ENCODE results near the gene ARL13A. TPM values are rescaled to one million over a fixed set of nuclear protein-coding genes. Genes with fewer than 3 reads are reported as not detected.
"Not testable (repeated sequence)": the region's sequence is repeated elsewhere in the genome, so short reads cannot be mapped to it uniquely, and the experiment has no call there.

The ARL13A gene
- total and polyA plus RNA-seq, 5 experiments from 2014 or later: not detected

DNA sequence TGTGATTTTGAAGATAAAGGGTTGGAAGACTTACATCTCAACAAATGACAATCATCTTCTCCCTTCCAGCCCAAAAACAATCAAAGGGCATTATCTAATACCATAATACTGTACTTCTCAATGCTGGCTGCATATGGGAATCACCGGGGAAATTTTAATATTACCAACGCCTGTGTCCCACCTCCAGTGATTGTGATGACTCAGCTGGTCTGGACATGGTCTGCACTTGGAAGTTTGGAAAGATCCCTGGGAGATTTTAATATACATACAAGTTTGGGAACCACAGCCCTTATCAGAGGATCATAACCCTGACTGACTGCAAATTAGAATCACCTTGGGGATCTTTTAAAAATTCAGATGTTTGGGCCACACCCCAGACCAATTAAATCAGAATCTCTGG is 29.9 kb downstream of the ARL13A start:
- Mint-ChIP-seq H3K27ac (no peak overlapping the region), H3K9me3 (no peaks in the 10 kb centered on the region), H3K36me3 (peaks cover 0 to 59% (median 2%) of the 10 kb centered on the region in 3 donors), H3K27me3 (no peaks in the 10 kb centered on the region), H3K4me1 (no peaks in the 10 kb centered on the region), H3K4me3 (no peak overlapping the region)
- DNase-seq: no peak
- no peak for ATAC-seq
- POLR2A ChIA-PET: no interaction called here

DNA sequence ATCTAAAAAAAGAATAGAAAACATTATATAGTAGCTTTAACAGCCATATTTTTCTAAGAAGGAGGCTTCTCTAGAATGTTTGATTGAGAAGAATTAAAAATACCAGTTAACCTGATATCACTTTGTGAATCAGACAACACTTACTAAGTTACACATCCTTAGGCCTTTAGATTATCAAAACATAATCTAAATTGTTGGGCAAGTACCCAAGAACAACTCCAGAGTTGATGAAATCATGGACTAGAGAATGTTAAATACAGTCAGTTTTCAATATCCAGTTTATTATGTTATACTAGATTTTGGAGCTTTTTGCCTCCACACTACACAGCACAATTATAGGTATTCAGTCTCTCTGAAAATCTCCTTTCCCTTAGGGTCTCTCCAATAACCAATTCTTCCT is 39.6 kb downstream of the ARL13A start:
- Mint-ChIP-seq H3K27ac (no peak overlapping the region), H3K4me1 (peaks cover 0 to 1% (median 0%) of the 10 kb centered on the region in 4 donors), H3K36me3 (peaks cover 0 to 68% (median 11%) of the 10 kb centered on the region in 3 donors), H3K27me3 (no peaks in the 10 kb centered on the region), H3K4me3 (no peak overlapping the region), H3K9me3 (no peaks in the 10 kb centered on the region)
- POLR2A ChIA-PET: no interaction called here
- no peak for DNase-seq
- no peak for ATAC-seq

DNA sequence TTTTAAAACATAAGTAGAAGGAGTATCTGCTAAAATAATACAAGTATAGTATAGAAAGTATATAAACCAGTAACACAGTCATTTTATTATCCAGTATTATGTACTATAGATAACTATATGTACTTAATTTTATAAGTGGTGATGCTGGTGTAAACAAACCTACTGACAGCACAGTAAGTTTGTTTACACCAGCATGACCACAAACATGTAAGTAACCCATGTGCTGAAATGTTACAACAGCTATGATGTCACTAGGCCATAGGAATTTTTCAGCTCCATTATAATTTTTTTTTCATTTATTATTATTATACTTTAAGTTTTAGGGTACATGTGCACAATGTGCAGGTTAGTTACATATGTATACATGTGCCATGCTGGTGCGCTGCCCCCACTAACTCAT is 42.5 kb downstream of the ARL13A start:
- H3K4me1 Mint-ChIP-seq, H3K27me3 Mint-ChIP-seq, H3K9me3 Mint-ChIP-seq, ATAC-seq, H3K4me3 Mint-ChIP-seq, POLR2A ChIA-PET, H3K27ac Mint-ChIP-seq, DNase-seq: not testable (repeated sequence)
- peaks cover under 1 to 64% (median 16%) of the 10 kb centered on the region in 3 donors for H3K36me3 Mint-ChIP-seq

DNA sequence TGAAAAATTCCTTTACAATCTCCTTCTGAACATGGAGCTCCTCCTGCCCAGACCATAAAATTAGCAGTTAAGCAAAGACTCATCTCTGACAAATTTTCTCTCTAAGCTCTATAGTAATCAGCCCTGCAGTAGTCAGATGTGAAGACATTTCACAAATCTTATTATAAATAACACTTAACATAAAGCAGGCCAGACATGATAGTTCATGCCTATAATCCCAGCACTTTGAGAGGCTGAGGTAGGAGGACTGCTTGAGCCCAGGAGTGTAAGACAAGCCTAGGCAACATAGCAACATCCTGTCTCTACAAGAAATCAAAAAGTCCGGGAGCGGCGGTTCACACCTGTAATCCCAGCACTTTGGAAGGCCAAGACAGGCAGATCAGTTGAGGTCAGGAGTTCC is 52.5 kb downstream of the ARL13A start:
- Mint-ChIP-seq H3K36me3 (peaks cover 12 to 79% (median 18%) of the 10 kb centered on the region in 3 donors), H3K27me3 (no peaks in the 10 kb centered on the region), H3K9me3 (no peaks in the 10 kb centered on the region), H3K27ac (no peak overlapping the region), H3K4me3 (no peak overlapping the region), H3K4me1 (peaks cover 3 to 10% (median 6%) of the 10 kb centered on the region in 4 donors)
- ATAC-seq (no peak), DNase-seq (no peak)
- POLR2A ChIA-PET: no interaction called here

DNA sequence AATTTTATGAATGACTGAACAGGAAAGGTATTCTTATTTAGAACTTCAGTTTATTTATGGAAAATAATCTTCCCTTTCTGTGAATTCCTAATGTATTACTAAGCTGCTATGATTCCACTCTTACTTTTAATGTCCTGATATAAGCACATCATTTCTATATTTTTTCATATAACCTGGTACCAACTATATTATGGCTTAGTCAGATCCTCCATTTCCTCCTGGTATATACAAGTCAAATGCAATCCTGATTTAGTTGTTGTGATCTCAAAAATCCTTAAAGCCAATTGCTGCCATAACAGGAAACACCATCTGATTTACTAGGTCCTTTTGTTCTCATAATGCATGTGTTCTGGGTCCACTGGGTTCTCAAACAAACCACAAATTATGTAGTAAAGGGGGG is 55.6 kb downstream of the ARL13A start:
- POLR2A ChIA-PET: no interaction called here
- peaks cover 16 to 83% (median 29%) of the 10 kb centered on the region in 3 donors for H3K36me3 Mint-ChIP-seq
- H3K4me1 Mint-ChIP-seq: peaks cover 12 to 22% (median 17%) of the 10 kb centered on the region in 4 donors
- H3K9me3 Mint-ChIP-seq: no peaks in the 10 kb centered on the region
- peak overlapping the region in 1 of 10 donors; percentile 63 for H3K27ac Mint-ChIP-seq
- no peak overlapping the region for H3K4me3 Mint-ChIP-seq
- H3K27me3 Mint-ChIP-seq: no peaks in the 10 kb centered on the region
- DNase-seq (no peak), ATAC-seq (no peak)

DNA sequence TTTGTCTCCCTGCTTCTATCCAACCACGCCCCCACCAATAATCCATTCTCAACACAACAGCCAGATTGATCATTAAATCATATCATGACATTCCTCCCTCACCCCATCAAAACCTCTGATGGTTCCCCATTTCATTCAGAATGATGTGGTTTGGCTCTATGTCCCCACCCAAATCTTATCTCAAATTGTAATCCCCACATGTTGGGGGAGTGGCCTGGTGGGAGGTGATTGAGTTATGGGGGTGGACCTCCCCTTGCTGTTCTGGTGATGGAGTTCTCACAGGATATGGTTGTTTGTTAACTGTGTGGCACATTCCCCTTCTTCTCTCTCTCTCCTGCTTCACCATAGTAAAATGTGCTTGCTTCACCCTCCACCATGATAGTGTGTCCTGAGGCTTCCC is 59.1 kb downstream of the ARL13A start:
- peaks cover 8 to 77% (median 19%) of the 10 kb centered on the region in 3 donors for H3K36me3 Mint-ChIP-seq
- peak overlapping the region in 4 of 10 donors; percentile 1 to 46 (median 38) for H3K27ac Mint-ChIP-seq
- ATAC-seq (no peak), DNase-seq (no peak)
- peaks cover 11 to 20% (median 17%) of the 10 kb centered on the region in 4 donors for H3K4me1 Mint-ChIP-seq
- POLR2A ChIA-PET: no interaction called here
- no peaks in the 10 kb centered on the region for H3K9me3 Mint-ChIP-seq
- no peaks in the 10 kb centered on the region for H3K27me3 Mint-ChIP-seq
- H3K4me3 Mint-ChIP-seq: peak overlapping the region in 1 of 10 donors; percentile 39

DNA sequence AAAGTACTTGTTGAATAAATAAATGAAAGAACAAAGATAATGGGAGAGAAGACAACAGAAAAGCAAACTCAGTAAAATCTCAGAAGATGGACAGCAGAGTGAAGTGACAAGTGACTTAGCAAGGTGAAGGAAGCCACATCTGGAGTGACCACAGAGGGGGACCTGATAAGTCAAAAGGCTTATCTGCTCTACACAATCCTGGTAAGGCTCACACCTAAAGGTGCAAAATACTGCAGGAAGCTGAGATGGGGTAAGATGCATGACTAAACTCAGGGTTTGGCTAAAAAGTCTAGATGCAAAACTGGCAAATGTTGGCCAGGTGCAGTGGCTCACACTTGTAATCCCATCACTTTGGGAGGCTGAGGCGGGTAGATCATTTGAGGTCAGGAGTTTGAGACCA is 60.2 kb downstream of the ARL13A start:
- peaks cover 8 to 80% (median 19%) of the 10 kb centered on the region in 3 donors for H3K36me3 Mint-ChIP-seq
- H3K27ac Mint-ChIP-seq: peak overlapping the region in 1 of 10 donors; percentile 25

DNA sequence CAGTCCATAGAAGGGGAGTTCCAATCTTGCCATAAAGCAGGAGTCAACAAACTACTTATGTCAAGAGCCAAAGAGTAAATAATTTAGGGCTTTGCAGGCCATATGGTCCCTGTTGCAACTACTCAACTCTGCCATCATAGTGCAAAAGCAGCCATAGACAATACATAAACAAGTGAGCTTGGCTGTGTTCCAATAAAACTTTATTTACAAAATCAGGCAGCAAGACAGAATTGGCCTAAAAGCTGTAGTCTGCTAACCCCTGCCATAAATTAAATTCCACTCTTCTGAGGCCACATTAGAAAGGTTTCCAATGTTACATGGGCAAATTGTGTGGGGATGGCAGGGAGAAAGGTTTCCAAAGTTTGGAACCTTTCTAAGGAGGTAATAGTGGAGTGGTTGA is 67.7 kb downstream of the ARL13A start:
- H3K27me3 Mint-ChIP-seq: no peaks in the 10 kb centered on the region
- ATAC-seq: no peak
- no peaks in the 10 kb centered on the region for H3K9me3 Mint-ChIP-seq
- no peak overlapping the region for H3K4me3 Mint-ChIP-seq
- POLR2A ChIA-PET: no interaction called here
- peaks cover 4 to 75% (median 5%) of the 10 kb centered on the region in 3 donors for H3K36me3 Mint-ChIP-seq
- H3K4me1 Mint-ChIP-seq: peaks cover 0 to 9% (median 0%) of the 10 kb centered on the region in 4 donors
- peak overlapping the region in 3 of 10 donors; percentile 6 to 55 (median 31) for H3K27ac Mint-ChIP-seq
- no peak for DNase-seq

More for the DNA sequence above, 60.2 kb downstream of the ARL13A start:
- POLR2A ChIA-PET: no interaction called here
- DNase-seq (no peak), ATAC-seq (no peak)
- H3K4me3 Mint-ChIP-seq: no peak overlapping the region
- no peaks in the 10 kb centered on the region for H3K27me3 Mint-ChIP-seq
- H3K4me1 Mint-ChIP-seq: peaks cover 11 to 20% (median 17%) of the 10 kb centered on the region in 4 donors
- H3K9me3 Mint-ChIP-seq: no peaks in the 10 kb centered on the region

DNA sequence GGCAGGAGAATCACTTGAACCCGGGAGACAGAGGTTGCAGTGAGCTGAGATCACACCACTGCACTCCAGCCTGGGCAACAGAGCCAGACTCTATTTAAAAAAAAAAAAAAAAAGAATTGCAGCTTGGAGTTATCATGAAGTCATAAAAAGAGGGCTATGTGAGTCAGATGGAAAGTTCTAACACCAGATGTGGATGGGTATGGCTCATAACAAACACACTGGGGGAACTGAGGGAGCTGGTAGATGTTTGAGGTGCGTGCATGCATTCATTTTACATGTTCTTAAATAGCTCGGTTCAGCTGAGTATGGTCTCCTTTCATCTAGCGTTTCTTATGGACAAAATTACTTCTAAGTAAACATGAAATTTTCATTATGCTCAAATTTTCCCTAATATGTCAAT is 70.7 kb downstream of the ARL13A start:
- H3K4me1 Mint-ChIP-seq: peaks cover 2 to 14% (median 6%) of the 10 kb centered on the region in 4 donors
- no peak for DNase-seq
- POLR2A ChIA-PET: no interaction called here
- no peaks in the 10 kb centered on the region for H3K9me3 Mint-ChIP-seq
- ATAC-seq: no peak
- peaks cover 6 to 70% (median 9%) of the 10 kb centered on the region in 3 donors for H3K36me3 Mint-ChIP-seq
- H3K27ac Mint-ChIP-seq: no peak overlapping the region
- H3K27me3 Mint-ChIP-seq: no peaks in the 10 kb centered on the region
- no peak overlapping the region for H3K4me3 Mint-ChIP-seq

Other genes with a start within 250 kb of the ARL13A start
- gene SYTL4, start 237.6 kb upstream of the ARL13A start, total RNA-seq: not detected
- not detected for gene SYTL4, start 237.6 kb upstream of the ARL13A start, polyA plus RNA-seq
- gene CSTF2, start 149.3 kb upstream of the ARL13A start, total RNA-seq: 10 to 100 TPM; 12.7 to 15.2 TPM
- 10 to 100 TPM in 1 of 3 donors, 1 to 10 TPM in 2; 6.8 to 13.7 (median 8.5) TPM for gene CSTF2, start 149.3 kb upstream of the ARL13A start, polyA plus RNA-seq
- gene NOX1, start 95.3 kb upstream of the ARL13A start, total RNA-seq: not detected
- gene NOX1, start 95.3 kb upstream of the ARL13A start, polyA plus RNA-seq: not detected
- 1 to 10 TPM; 1.8 to 2.3 TPM for gene XKRX, start 40.8 kb upstream of the ARL13A start, total RNA-seq
- 1 to 10 TPM in 2 of 3 donors, under 1 TPM in 1; 0.48 to 1.5 (median 1.2) TPM for gene XKRX, start 40.8 kb upstream of the ARL13A start, polyA plus RNA-seq
- gene TRMT2B, start 82.4 kb downstream of the ARL13A start, total RNA-seq: 10 to 100 TPM; 50.7 to 53.9 TPM
- gene TRMT2B, start 82.4 kb downstream of the ARL13A start, polyA plus RNA-seq: 10 to 100 TPM; 42.0 to 49.1 (median 45.2) TPM
- gene TMEM35A, start 109.2 kb downstream of the ARL13A start, total RNA-seq: not detected
- not detected for gene TMEM35A, start 109.2 kb downstream of the ARL13A start, polyA plus RNA-seq
- 1 to 10 TPM; 1.3 TPM for gene CENPI, start 128.5 kb downstream of the ARL13A start, total RNA-seq
- under 1 TPM in 2 of 3 donors, not detected in 1; 0.09 to 0.15 TPM for gene CENPI, start 128.5 kb downstream of the ARL13A start, polyA plus RNA-seq

Measured in naive thymus-derived CD8-positive, alpha-beta T cell (primary cell).